ENCODE results near the gene EYS.

Gene EYS

DNA sequence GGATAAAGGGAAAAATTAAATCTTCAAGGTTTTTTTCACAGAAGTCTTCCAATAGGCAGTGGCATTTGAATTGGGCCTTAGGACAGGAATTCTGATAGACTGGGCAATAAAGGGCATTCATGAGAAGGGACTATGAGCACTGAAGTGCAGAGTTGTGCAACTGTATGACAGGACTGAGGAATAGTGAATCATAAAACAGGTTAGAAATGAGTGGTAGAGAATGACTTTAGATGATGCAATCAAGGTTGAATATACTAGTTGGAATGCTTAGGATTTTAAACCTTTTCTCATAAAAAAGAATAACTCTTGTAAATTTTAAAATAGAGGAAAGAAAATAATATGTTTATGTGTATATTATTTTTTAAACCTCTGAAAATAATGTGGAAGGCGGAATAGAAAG lies 1126.7 kb downstream of the EYS start:
- no peak for DNase-seq (ENCODE audit: low spot score)
- TF ChIP-seq, protein P1, sequence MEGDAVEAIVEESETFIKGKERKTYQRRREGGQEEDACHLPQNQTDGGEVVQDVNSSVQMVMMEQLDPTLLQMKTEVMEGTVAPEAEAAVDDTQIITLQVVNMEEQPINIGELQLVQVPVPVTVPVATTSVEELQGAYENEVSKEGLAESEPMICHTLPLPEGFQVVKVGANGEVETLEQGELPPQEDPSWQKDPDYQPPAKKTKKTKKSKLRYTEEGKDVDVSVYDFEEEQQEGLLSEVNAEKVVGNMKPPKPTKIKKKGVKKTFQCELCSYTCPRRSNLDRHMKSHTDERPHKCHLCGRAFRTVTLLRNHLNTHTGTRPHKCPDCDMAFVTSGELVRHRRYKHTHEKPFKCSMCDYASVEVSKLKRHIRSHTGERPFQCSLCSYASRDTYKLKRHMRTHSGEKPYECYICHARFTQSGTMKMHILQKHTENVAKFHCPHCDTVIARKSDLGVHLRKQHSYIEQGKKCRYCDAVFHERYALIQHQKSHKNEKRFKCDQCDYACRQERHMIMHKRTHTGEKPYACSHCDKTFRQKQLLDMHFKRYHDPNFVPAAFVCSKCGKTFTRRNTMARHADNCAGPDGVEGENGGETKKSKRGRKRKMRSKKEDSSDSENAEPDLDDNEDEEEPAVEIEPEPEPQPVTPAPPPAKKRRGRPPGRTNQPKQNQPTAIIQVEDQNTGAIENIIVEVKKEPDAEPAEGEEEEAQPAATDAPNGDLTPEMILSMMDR (IDR thresholded peaks at IDR 0.05; ENCODE audit: extremely low read depth, missing control alignments): no peak

DNA sequence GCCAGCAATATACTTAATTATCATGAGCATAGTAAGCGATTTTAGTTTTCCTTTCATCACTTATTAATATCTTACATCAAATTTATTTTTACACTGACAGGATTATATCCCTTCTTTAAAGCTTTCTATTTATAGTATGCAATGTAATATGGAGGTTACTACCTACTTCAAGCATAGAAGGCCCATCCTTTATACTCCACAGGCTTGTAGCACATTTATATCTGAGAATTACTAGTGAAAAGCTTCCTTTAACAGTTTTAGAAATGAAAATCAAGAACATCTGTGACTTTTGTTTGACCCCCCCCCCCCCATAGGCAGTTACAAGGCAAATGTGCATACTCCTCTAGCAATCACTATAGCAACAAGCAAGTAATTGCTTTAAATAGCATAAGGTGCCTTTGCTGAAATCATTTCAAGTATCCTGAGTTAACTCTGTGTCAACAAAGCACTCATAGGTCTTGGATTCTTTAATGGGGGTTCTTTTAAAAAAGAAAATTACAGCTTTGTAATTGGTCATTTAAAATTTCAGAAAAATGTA lies 1153.7 kb downstream of the EYS start:
- no peak for DNase-seq (ENCODE audit: low spot score)
- TF ChIP-seq, protein P1 (IDR thresholded peaks at IDR 0.05; ENCODE audit: extremely low read depth, missing control alignments): no peak

GRCh38 chr6:64547594-64548268 lies 1159.3 kb downstream of the EYS start:
- DNase-seq (ENCODE audit: low spot score): no peak
- TF ChIP-seq, protein P1 (IDR thresholded peaks at IDR 0.05; ENCODE audit: extremely low read depth, missing control alignments): no peak

DNA sequence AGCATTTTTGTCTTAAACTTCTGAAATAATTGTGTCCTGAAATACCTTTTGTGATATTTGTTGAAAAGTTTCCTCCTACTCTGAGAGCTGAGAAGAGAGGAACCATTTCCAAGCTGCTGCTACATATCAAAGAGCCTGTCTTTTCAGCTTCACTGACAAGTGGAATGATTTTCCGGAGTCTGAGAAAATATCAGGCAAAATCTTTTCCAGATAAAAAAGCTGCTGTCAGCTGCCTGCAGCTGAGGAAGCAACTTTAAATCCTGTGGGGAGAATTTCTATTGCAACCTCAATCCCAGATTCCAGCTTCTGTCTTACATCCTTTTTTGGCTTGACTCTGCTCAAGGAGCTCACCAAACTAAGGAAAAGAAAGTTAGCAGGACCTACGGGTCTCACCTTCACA lies 1167.1 kb downstream of the EYS start:
- DNase-seq (ENCODE audit: low spot score): no peak
- TF ChIP-seq, protein P1 (IDR thresholded peaks at IDR 0.05; ENCODE audit: extremely low read depth, missing control alignments): no peak

GRCh38 chr6:64538722-64539121 lies 1168.3 kb downstream of the EYS start:
- no peak for DNase-seq (ENCODE audit: low spot score)
- TF ChIP-seq, protein P1 (IDR thresholded peaks at IDR 0.05; ENCODE audit: extremely low read depth, missing control alignments): no peak

GRCh38 chr6:64527899-64528298 lies 1179.1 kb downstream of the EYS start:
- TF ChIP-seq, protein P1 (IDR thresholded peaks at IDR 0.05; ENCODE audit: extremely low read depth, missing control alignments): no peak
- DNase-seq (ENCODE audit: low spot score): no peak

GRCh38 chr6:64522859-64523258 lies 1184.2 kb downstream of the EYS start:
- no peak for DNase-seq (ENCODE audit: low spot score)
- TF ChIP-seq, protein P1 (IDR thresholded peaks at IDR 0.05; ENCODE audit: extremely low read depth, missing control alignments): no peak

Measured in GM20000 (cell line).